Trophoblast cell (in vitro differentiated cells and primary cell): ENCODE results near the gene CCR5.

ENCODE experiments used
- DNase-seq, 2 donors: peaks; one replicate each; pipeline ENCODE4 v3.0.0-alpha.2; 2016
- H2AFZ ChIP-seq: 2 replicates; pipeline ENCODE4 v1.6.1; 2013; ENCODE audit warnings: low read length, moderate library complexity, mild to moderate bottlenecking; ENCODE audit not compliant: insufficient read depth, poor library complexity
- H2AK5ac ChIP-seq: 2 replicates; pipeline ENCODE4 v1.6.1; 2013; ENCODE audit warnings: mild to moderate bottlenecking, low read length
- H2BK120ac ChIP-seq: 2 replicates; pipeline ENCODE4 v1.6.1; 2013; ENCODE audit warnings: low read length, mild to moderate bottlenecking, moderate library complexity; ENCODE audit not compliant: insufficient read depth, poor library complexity
- H2BK12ac ChIP-seq: 2 replicates; pipeline ENCODE4 v1.6.1; 2013; ENCODE audit warnings: mild to moderate bottlenecking, low read length, moderate library complexity
- H2BK5ac ChIP-seq: 2 replicates; pipeline ENCODE4 v1.6.1; 2013; ENCODE audit warnings: low read length, low read depth, moderate library complexity, mild to moderate bottlenecking; ENCODE audit not compliant: poor library complexity
- H3K14ac ChIP-seq: 2 replicates; pipeline ENCODE4 v1.6.1; 2013; ENCODE audit warnings: mild to moderate bottlenecking, low read length
- H3K18ac ChIP-seq: 2 replicates; pipeline ENCODE4 v1.6.1; 2013; ENCODE audit warnings: mild to moderate bottlenecking, low read length
- H3K23ac ChIP-seq: 2 replicates; pipeline ENCODE4 v1.6.1; 2013; ENCODE audit warnings: low read length
- H3K27ac ChIP-seq: 2 replicates; pipeline ENCODE4 v1.5.1; 2013; ENCODE audit warnings: low read depth, mild to moderate bottlenecking, inconsistent platforms, low read length, moderate library complexity
- H3K27me3 ChIP-seq: 2 replicates; pipeline ENCODE4 v1.6.1; 2013; ENCODE audit warnings: inconsistent platforms, mild to moderate bottlenecking, low read length, moderate library complexity; ENCODE audit not compliant: insufficient read depth
- H3K36me3 ChIP-seq, 2 experiments: 1 replicate in 1 of 2; 2 replicates in 1 of 2; pipeline ENCODE4 v1.6.1; 2013; ENCODE audit warnings: low read length in 2 of 2, mild to moderate bottlenecking in 2 of 2, moderate library complexity in 1 of 2; ENCODE audit not compliant: insufficient read depth in 2 of 2, control insufficient read depth in 1 of 2
- H3K4ac ChIP-seq: 2 replicates; pipeline ENCODE4 v1.6.1; 2013; ENCODE audit warnings: low read depth, mild to moderate bottlenecking, low read length, moderate library complexity
- H3K4me1 ChIP-seq, 2 experiments: 1 replicate in 1 of 2; 2 replicates in 1 of 2; pipeline ENCODE4 v1.6.1; 2013; ENCODE audit warnings: low read length in 2 of 2, mild to moderate bottlenecking in 2 of 2, moderate library complexity in 1 of 2; ENCODE audit not compliant: insufficient read depth in 2 of 2, control insufficient read depth in 1 of 2
- H3K4me2 ChIP-seq: 2 replicates; pipeline ENCODE4 v1.6.1; 2013; ENCODE audit warnings: inconsistent platforms, mild to moderate bottlenecking, low read length, moderate library complexity
- H3K4me3 ChIP-seq: 2 replicates; pipeline ENCODE4 v1.5.1; 2013; ENCODE audit warnings: mild to moderate bottlenecking, low read depth, low read length, inconsistent platforms
- H3K79me1 ChIP-seq: one replicate; pipeline ENCODE4 v1.6.1; 2013; ENCODE audit warnings: low read length
- H3K79me2 ChIP-seq: 2 replicates; pipeline ENCODE4 v1.6.1; 2013; ENCODE audit warnings: low read length, mild to moderate bottlenecking; ENCODE audit not compliant: control insufficient read depth, insufficient read depth, poor library complexity
- H3K9ac ChIP-seq: 2 replicates; pipeline ENCODE4 v1.6.1; 2013; ENCODE audit warnings: mild to moderate bottlenecking, low read length
- H3K9me3 ChIP-seq: 2 replicates; pipeline ENCODE4 v1.6.1; 2013; ENCODE audit warnings: low read depth, mild to moderate bottlenecking, control low read depth, inconsistent platforms, low read length; ENCODE audit not compliant: insufficient read depth
- H4K12ac ChIP-seq: 2 replicates; pipeline ENCODE4 v1.6.1; 2013; ENCODE audit warnings: low read depth, mild to moderate bottlenecking, low read length, moderate library complexity
- H4K8ac ChIP-seq: 2 replicates; pipeline ENCODE4 v1.6.1; 2013; ENCODE audit warnings: low read depth, mild to moderate bottlenecking, low read length, moderate library complexity
- H4K91ac ChIP-seq: one replicate; pipeline ENCODE4 v1.6.1; 2013; ENCODE audit warnings: low read depth, mild to moderate bottlenecking, low read length, moderate library complexity
- WGBS: extraction: QIAGEN DNeasy Blood & Tissue Kit; methylation state at CpG from one replicate; pipeline ENCODE4 v1.1.7; 2013; ENCODE audit warnings: missing lambda C conversion rate; ENCODE audit not compliant: insufficient read length, insufficient coverage; ENCODE audit errors: extremely low coverage; 5-methylcytosine and 5-hydroxymethylcytosine counted together

The CCR5 gene

GRCh38 chr3:46354478-46354877 lies 16.3 kb upstream of the CCR5 start:
- Histone ChIP-seq H3K79me2 (no peaks in the 10 kb centered on the region), H3K79me1 (no peaks in the 10 kb centered on the region), H3K4ac (no peak overlapping the region), H3K4me2 (no peak overlapping the region), H3K23ac (no peak overlapping the region), H4K8ac (no peak overlapping the region), H2AK5ac (no peak overlapping the region), H3K36me3 (no peaks in the 10 kb centered on the region), H3K27ac (no peak overlapping the region), H3K4me1 (peaks cover 0 to 2% of the 10 kb centered on the region in 2 experiments), H3K27me3 (no peaks in the 10 kb centered on the region), H3K18ac (no peak overlapping the region), H4K12ac (no peak overlapping the region), H3K4me3 (no peak overlapping the region), H2BK5ac (no peak overlapping the region), H2BK12ac (no peak overlapping the region), H3K14ac (no peak overlapping the region), H3K9ac (no peak overlapping the region), H4K91ac (no peak overlapping the region), H3K9me3 (peaks cover 1% of the 10 kb centered on the region), H2BK120ac (no peak overlapping the region), H2AFZ (no peak overlapping the region)
- DNase-seq, result peak in 1 of 2 donors; percentile 48
- WGBS, result no CpG with 5 or more reads among the region's 1 CpG

GRCh38 chr3:46354984-46355383 lies 15.8 kb upstream of the CCR5 start:
- Histone ChIP-seq H3K9ac (no peak overlapping the region), H2AK5ac (no peak overlapping the region), H3K4me1 (peaks cover 0 to 2% of the 10 kb centered on the region in 2 experiments), H3K14ac (no peak overlapping the region), H3K4ac (no peak overlapping the region), H3K18ac (no peak overlapping the region), H3K36me3 (no peaks in the 10 kb centered on the region), H4K12ac (no peak overlapping the region), H3K27me3 (no peaks in the 10 kb centered on the region), H3K4me3 (no peak overlapping the region), H2BK5ac (no peak overlapping the region), H3K79me2 (no peaks in the 10 kb centered on the region), H3K79me1 (no peaks in the 10 kb centered on the region), H3K27ac (no peak overlapping the region), H3K4me2 (no peak overlapping the region), H2AFZ (no peak overlapping the region), H2BK120ac (no peak overlapping the region), H3K23ac (no peak overlapping the region), H4K91ac (no peak overlapping the region), H3K9me3 (peaks cover 1% of the 10 kb centered on the region), H2BK12ac (no peak overlapping the region), H4K8ac (no peak overlapping the region)
- DNase-seq, result no peak

- peaks cover 0 to 2% of the 10 kb centered on the region in 2 experiments for H3K4me1 ChIP-seq
- no peak overlapping the region for H2BK120ac ChIP-seq
- no CpG with 5 or more reads among the region's 3 CpGs for WGBS
These were observed 14.5 kb upstream of the CCR5 start for GRCh38 chr3:46356276-46356675.

GRCh38 chr3:46356909-46357308 lies 13.8 kb upstream of the CCR5 start:
- H2AK5ac ChIP-seq, result no peak overlapping the region
- H3K9ac ChIP-seq, result no peak overlapping the region
- H3K4ac ChIP-seq, result no peak overlapping the region
- no peak overlapping the region for H2BK12ac ChIP-seq
- no CpG with 5 or more reads among the region's 4 CpGs for WGBS
- H3K27ac ChIP-seq, result no peak overlapping the region
- H3K4me1 ChIP-seq, result peaks cover 0 to 4% of the 10 kb centered on the region in 2 experiments
- H3K23ac ChIP-seq, result no peak overlapping the region
- H3K4me2 ChIP-seq, result no peak overlapping the region
- H2BK120ac ChIP-seq, result no peak overlapping the region
- no peak overlapping the region for H2AFZ ChIP-seq
- H4K12ac ChIP-seq, result no peak overlapping the region
- H3K79me2 ChIP-seq, result no peaks in the 10 kb centered on the region
- no peak overlapping the region for H4K8ac ChIP-seq
- no peak overlapping the region for H2BK5ac ChIP-seq
- no peak overlapping the region for H3K4me3 ChIP-seq
- no peak overlapping the region for H3K14ac ChIP-seq
- H3K27me3 ChIP-seq, result no peaks in the 10 kb centered on the region
- H3K18ac ChIP-seq, result no peak overlapping the region
- peaks cover 1% of the 10 kb centered on the region for H3K9me3 ChIP-seq
- no peak for DNase-seq
- H4K91ac ChIP-seq, result no peak overlapping the region
- H3K79me1 ChIP-seq, result no peaks in the 10 kb centered on the region
- H3K36me3 ChIP-seq, result no peaks in the 10 kb centered on the region

More at GRCh38 chr3:46356276-46356675, 14.5 kb upstream of the CCR5 start:
- no peaks in the 10 kb centered on the region for H3K79me2 ChIP-seq
- no peak overlapping the region for H2BK12ac ChIP-seq
- no peak overlapping the region for H3K23ac ChIP-seq
- no peak overlapping the region for H2AFZ ChIP-seq
- H3K36me3 ChIP-seq, result no peaks in the 10 kb centered on the region
- H3K4me3 ChIP-seq, result no peak overlapping the region
- H3K18ac ChIP-seq, result no peak overlapping the region
- no peak overlapping the region for H4K91ac ChIP-seq
- H3K9ac ChIP-seq, result no peak overlapping the region
- no peak overlapping the region for H3K27ac ChIP-seq
- no peak overlapping the region for H3K14ac ChIP-seq
- no peak overlapping the region for H2AK5ac ChIP-seq
- no peak for DNase-seq
- H4K12ac ChIP-seq, result no peak overlapping the region
- no peak overlapping the region for H3K4me2 ChIP-seq
- no peaks in the 10 kb centered on the region for H3K79me1 ChIP-seq
- no peak overlapping the region for H4K8ac ChIP-seq
- no peak overlapping the region for H3K4ac ChIP-seq
- H2BK5ac ChIP-seq, result no peak overlapping the region
- H3K27me3 ChIP-seq, result no peaks in the 10 kb centered on the region
- H3K9me3 ChIP-seq, result peaks cover 1% of the 10 kb centered on the region
